ENCODE results near the gene BICDL1.

Gene BICDL1

GRCh38 chr12:120085920-120086645, 97.0 kb downstream of the BICDL1 start:
- no peak for DNase-seq

- peak; percentile 96 to 99 for DNase-seq
Measured at GRCh38 chr12:120086801-120087621, 98.0 kb downstream of the BICDL1 start.

GRCh38 chr12:120089105-120089504, 100.1 kb downstream of the BICDL1 start:
- no peak for DNase-seq

GRCh38 chr12:120089796-120090195, 100.8 kb downstream of the BICDL1 start:
- DNase-seq: no peak

GRCh38 chr12:120090206-120090605, 101.2 kb downstream of the BICDL1 start:
- no peak for DNase-seq

- DNase-seq: no peak
Measured at GRCh38 chr12:120090626-120091295, 101.7 kb downstream of the BICDL1 start.

GRCh38 chr12:120091371-120092090, 102.5 kb downstream of the BICDL1 start:
- no peak for DNase-seq

GRCh38 chr12:120092551-120093335, 103.7 kb downstream of the BICDL1 start:
- DNase-seq: no peak

- DNase-seq: no peak
Measured at GRCh38 chr12:120093336-120093591, 104.2 kb downstream of the BICDL1 start.

- DNase-seq: no peak
Measured at GRCh38 chr12:120093592-120094355, 104.7 kb downstream of the BICDL1 start.

GRCh38 chr12:120094485-120094884, 105.4 kb downstream of the BICDL1 start:
- no peak for DNase-seq

GRCh38 chr12:120095331-120095730, 106.3 kb downstream of the BICDL1 start:
- DNase-seq: no peak

GRCh38 chr12:120095736-120096135, 106.7 kb downstream of the BICDL1 start:
- no peak for DNase-seq

- no peak for DNase-seq
Measured at GRCh38 chr12:120096671-120097202, 107.7 kb downstream of the BICDL1 start.

- DNase-seq: no peak
Measured at GRCh38 chr12:120098756-120099470, 109.9 kb downstream of the BICDL1 start.

GRCh38 chr12:120099738-120100137, 110.7 kb downstream of the BICDL1 start:
- DNase-seq: no peak

GRCh38 chr12:120100630-120101029, 111.6 kb downstream of the BICDL1 start:
- no peak for DNase-seq

- no peak for DNase-seq
Measured at GRCh38 chr12:120101182-120101581, 112.1 kb downstream of the BICDL1 start.

GRCh38 chr12:120101617-120102016, 112.6 kb downstream of the BICDL1 start:
- no peak for DNase-seq

- peak; percentile 36 to 46 for DNase-seq
Measured at GRCh38 chr12:120102189-120103043, 113.4 kb downstream of the BICDL1 start.

Measured in inflammatory macrophage treated with lipopolysaccharide for 1 hour (primary cell).